Measurements from ENCODE around the gene SART1.
A peak's percentile ranks its signal among the peaks of the same experiment; 100 is the strongest.

DNA sequence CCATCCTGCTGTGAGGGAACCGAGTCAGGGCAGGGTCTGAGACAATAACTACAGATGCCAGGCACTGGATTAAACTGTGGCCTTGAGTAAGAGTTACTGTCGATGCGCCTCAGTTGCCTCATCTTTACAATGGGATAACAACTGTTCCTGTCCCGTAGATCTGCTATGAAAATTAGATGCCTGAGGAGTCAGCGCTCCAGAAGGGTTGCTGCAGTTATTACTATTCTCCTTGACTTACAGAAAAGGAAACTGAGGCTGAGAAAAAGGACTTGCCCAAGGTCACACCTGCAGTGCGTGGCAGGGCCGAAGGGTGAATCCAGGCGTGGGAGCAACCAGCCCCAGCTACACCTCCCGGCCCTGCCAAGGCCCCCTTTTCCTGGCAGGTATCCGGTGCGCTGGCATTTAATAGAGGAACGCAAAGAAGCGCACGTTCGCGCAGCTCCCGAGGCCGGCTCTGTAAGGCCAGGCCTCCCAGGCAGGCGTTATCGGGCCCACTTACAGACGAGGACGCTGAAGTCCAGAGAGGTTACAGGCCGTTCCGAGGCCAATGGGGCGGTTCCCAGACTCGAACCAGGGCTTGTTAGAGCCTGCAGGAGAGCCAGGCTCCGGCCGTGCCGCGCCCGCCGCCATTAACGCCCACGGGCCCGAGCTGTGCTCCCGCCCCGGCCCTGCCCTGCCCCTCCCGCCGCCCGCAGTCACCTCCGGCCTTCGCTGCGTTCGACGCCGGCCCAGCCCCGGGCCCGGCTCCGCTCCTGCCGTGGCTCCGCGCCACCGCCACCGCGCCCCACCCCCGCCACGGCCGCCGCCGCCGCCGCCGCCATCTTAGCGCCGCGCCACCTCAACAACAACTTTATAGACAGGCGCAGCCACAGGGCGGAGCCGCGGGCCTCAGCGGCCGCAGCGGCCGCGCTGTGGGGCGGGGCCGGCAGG is 43.1 kb upstream of the SART1 start, which contains the start of gene C11orf68:
- TF ChIP-seq, protein P1, sequence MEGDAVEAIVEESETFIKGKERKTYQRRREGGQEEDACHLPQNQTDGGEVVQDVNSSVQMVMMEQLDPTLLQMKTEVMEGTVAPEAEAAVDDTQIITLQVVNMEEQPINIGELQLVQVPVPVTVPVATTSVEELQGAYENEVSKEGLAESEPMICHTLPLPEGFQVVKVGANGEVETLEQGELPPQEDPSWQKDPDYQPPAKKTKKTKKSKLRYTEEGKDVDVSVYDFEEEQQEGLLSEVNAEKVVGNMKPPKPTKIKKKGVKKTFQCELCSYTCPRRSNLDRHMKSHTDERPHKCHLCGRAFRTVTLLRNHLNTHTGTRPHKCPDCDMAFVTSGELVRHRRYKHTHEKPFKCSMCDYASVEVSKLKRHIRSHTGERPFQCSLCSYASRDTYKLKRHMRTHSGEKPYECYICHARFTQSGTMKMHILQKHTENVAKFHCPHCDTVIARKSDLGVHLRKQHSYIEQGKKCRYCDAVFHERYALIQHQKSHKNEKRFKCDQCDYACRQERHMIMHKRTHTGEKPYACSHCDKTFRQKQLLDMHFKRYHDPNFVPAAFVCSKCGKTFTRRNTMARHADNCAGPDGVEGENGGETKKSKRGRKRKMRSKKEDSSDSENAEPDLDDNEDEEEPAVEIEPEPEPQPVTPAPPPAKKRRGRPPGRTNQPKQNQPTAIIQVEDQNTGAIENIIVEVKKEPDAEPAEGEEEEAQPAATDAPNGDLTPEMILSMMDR (IDR thresholded peaks at IDR 0.05), result peak in 1 of 6 experiments; percentile 6
- TF ChIP-seq POLR2A (IDR thresholded peaks at IDR 0.05), result peak in 1 of 4 donors; percentile 11

Measured in esophagus squamous epithelium (tissue), 4 donors.